K562 (cell line): ENCODE data around the gene NPDC1. TPM values are rescaled to one million over a fixed set of nuclear protein-coding genes. Genes with fewer than 3 reads are reported as not detected.
A peak's percentile ranks its signal among the peaks of the same experiment; 100 is the strongest.

Experiments
- BDP1 ChIP-seq: IDR thresholded peaks from 3 replicates; pipeline ENCODE4 v1.6.1; 2011; ENCODE audit not compliant: insufficient read length, insufficient read depth
- CREM ChIP-seq: IDR thresholded peaks from 2 replicates; pipeline ENCODE4 v1.6.1; 2014; ENCODE audit warnings: antibody characterized with exemption, low read depth
- KLF13 ChIP-seq: fragments of 450-650 bp; IDR thresholded peaks from 2 replicates; pipeline ENCODE4 v1.6.1; 2016; ENCODE audit warnings: missing genetic modification characterization, low read depth, mild to moderate bottlenecking, missing compliant biosample characterization, moderate library complexity, borderline replicate concordance
- MEF2A ChIP-seq: IDR thresholded peaks from 2 replicates; pipeline ENCODE4 v1.6.1; 2011; ENCODE audit warnings: low read depth, mild to moderate bottlenecking, low read length, moderate library complexity; ENCODE audit not compliant: control insufficient read depth
- NFXL1 ChIP-seq: fragments of 450-650 bp; formaldehyde crosslinking; IDR thresholded peaks from 2 replicates; pipeline ENCODE4 v1.4.0; 2021; ENCODE audit warnings: mild to moderate bottlenecking
- RBBP5 ChIP-seq: fragments of 200-600 bp; sonication (generic); IDR thresholded peaks from 2 replicates; pipeline ENCODE4 v1.6.1; 2012; ENCODE audit warnings: borderline replicate concordance, mild to moderate bottlenecking, low read length, control low read depth, inconsistent platforms; ENCODE audit not compliant: insufficient read depth, poor library complexity, severe bottlenecking
- RBM39 ChIP-seq: fragments of 200-400 bp; formaldehyde crosslinking; optimal IDR thresholded peaks from 2 replicates; pipeline ENCODE3; 2018; ENCODE audit warnings: low read depth, low read length
- SIN3A ChIP-seq, 2 experiments: fragments of 150-350 bp in 1 of 2; IDR thresholded peaks; 2 replicates each; pipeline ENCODE4 v1.6.1; 2011 to 2016; ENCODE audit warnings: borderline replicate concordance in 2 of 2, low read depth in 2 of 2, low read length in 2 of 2, mild to moderate bottlenecking in 2 of 2, moderate library complexity in 2 of 2; ENCODE audit not compliant: control insufficient read depth in 1 of 2
- SRSF7 ChIP-seq: fragments of 200-400 bp; formaldehyde crosslinking; optimal IDR thresholded peaks from 2 replicates; pipeline ENCODE3; 2017; ENCODE audit warnings: mild to moderate bottlenecking, low read depth, low read length
- TCF7L2 ChIP-seq: fragments of 150-350 bp; IDR thresholded peaks from 2 replicates; pipeline ENCODE4 v1.6.1; 2016; ENCODE audit warnings: low read depth, mild to moderate bottlenecking, low read length, moderate library complexity
- ZNF384 ChIP-seq: IDR thresholded peaks from 2 replicates; pipeline ENCODE4 v1.6.1; 2012; ENCODE audit warnings: low read depth, low read length, improper control_type of control experiment
- ZNF699 ChIP-seq: fragments of 250-450 bp; sonication (Bioruptor Pico); IDR thresholded peaks from 2 replicates; pipeline ENCODE4 v1.8.0; 2021; ENCODE audit warnings: mild to moderate bottlenecking, moderate library complexity; ENCODE audit not compliant: insufficient replicate concordance
- ZNF764 ChIP-seq: fragments of 250-450 bp; sonication (Bioruptor Pico); IDR thresholded peaks from 2 replicates; pipeline ENCODE4 v1.4.0; 2020; ENCODE audit warnings: low read depth, mild to moderate bottlenecking, moderate library complexity
- ZNF778 ChIP-seq: fragments of 450-650 bp; formaldehyde crosslinking; IDR thresholded peaks from 2 replicates; pipeline ENCODE4 v1.4.0; 2020; ENCODE audit warnings: mild to moderate bottlenecking, moderate library complexity
- ZNF780A ChIP-seq: fragments of 250-450 bp; sonication (Bioruptor Pico); IDR thresholded peaks from 2 replicates; pipeline ENCODE4 v1.5.0; 2021; ENCODE audit warnings: mild to moderate bottlenecking
- polyA plus RNA-seq, 8 experiments: library from polyadenylated mRNA; depleted of rRNA in 4 of 8; stranded (reverse) in 5 of 8; unstranded in 3 of 8; fragments of >200 nt; fragmentation: Nextera tagmentation in 2 of 8; fragmentation: Illumina TruSeq in 1 of 8; extraction: Ambion mirVana in 2 of 8; extraction: Trizol in 1 of 8; gene quantifications; 2 replicates each; pipeline versions ENCODE4 v1.2.1 to v1.2.3, GENCODE V29; 2011 to 2014; ENCODE audit warnings: inconsistent platforms in 1 of 8, missing spikeins in 1 of 8
- total RNA-seq, 7 experiments: library from RNA; depleted of rRNA in 6 of 7; stranded (reverse); fragments of >200 nt in 6 of 7; fragmentation: Illumina TruSeq in 2 of 7; extraction: Trizol in 2 of 7; gene quantifications; 2 replicates each; pipeline versions ENCODE4 v1.2.1 to v1.2.3, GENCODE V29; 2011 to 2021; ENCODE audit warnings: low replicate concordance in 1 of 7
- TF ChIP-seq, protein P1 (sequence below): fragments of 450-650 bp; formaldehyde crosslinking; IDR thresholded peaks from 2 replicates; pipeline ENCODE4 v1.4.0; 2020; ENCODE audit warnings: mild to moderate bottlenecking, moderate library complexity
- TF ChIP-seq, protein P2 (sequence below): sonication (generic); formaldehyde crosslinking; IDR thresholded peaks from 2 replicates; pipeline ENCODE4 v1.8.0; 2023; ENCODE audit warnings: mild to moderate bottlenecking, missing genetic modification reagents
- TF ChIP-seq, protein P3 (sequence below): sonication (generic); formaldehyde crosslinking; IDR thresholded peaks from 2 replicates; pipeline ENCODE4 v1.8.0; 2023; ENCODE audit warnings: mild to moderate bottlenecking, missing genetic modification reagents
- TF ChIP-seq, protein P4 (sequence below): fragments of 450-650 bp; formaldehyde crosslinking; IDR thresholded peaks from 2 replicates; pipeline ENCODE4 v1.4.0; 2020; ENCODE audit warnings: mild to moderate bottlenecking

NPDC1 gene
- total and polyA plus RNA-seq, 9 of the 15 experiments (the other 6 are each of a cell fraction or from before 2014, with no cell fraction given): 0.06 to 2.1 (median 0.53) TPM; not detected in 3

DNA sequence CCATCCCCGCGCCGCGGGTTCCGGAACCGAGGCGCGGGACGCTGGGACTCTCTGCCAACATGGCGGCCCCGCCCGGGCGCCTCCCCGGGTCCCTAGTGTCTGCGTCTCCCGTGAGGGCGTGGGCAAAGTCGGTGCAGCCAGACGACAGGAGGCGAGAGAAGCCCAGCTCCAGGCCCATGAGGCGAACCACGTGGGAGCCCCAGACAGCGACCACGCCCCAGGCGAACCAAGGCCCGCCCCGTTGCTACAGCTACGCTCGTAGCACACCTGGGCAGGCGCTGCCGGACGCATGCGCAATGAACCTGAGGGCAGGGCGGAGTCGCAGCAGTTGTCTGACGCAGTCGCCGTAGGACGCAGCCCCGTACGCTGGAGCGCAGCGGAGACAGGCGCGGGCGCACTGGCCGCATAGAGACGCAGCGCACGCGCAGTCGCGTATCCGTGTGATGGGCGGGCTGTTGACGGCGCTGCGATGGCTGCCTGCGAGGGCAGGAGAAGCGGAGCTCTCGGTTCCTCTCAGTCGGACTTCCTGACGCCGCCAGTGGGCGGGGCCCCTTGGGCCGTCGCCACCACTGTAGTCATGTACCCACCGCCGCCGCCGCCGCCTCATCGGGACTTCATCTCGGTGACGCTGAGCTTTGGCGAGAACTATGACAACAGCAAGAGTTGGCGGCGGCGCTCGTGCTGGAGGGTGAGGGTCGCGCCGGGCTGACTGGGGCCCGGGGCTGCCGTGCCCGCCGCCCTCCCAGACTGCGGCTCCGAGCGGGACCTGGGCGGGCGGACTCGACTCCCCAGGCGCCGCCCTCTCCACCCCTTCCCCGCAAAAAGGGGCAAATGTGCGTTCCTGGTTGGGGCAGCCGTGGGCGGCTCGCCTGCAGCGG is 40.8 kb upstream of the NPDC1 start, which contains the start of gene MAN1B1 (continued):
- TF ChIP-seq ZNF699 (CRISPR knock-in tag) (no peak), SIN3A (IDR thresholded peaks at IDR 0.05; ENCODE audit: borderline replicate concordance in 2 of 2, control insufficient read depth in 1 of 2, low read depth in 2 of 2, low read length in 2 of 2) (peak; percentile 29 to 89; a peak in 3 of 4 replicates), KLF13 (peak; percentile 73; the same call in 1 of the 2 replicates), ZNF780A (CRISPR knock-in tag) (no peak), NFXL1 (CRISPR knock-in tag) (no peak), CREM (peak; percentile 93), ZNF778 (CRISPR knock-in tag) (no peak), RBBP5 (peak; percentile 17), ZNF764 (CRISPR knock-in tag) (no peak), TCF7L2 (no peak), RBM39 (no peak), SRSF7 (no peak), ZNF384 (0 out of 2 replicates have a peak, but pooled peaks have one; percentile 13), BDP1 (no peak), MEF2A (no peak)
- TF ChIP-seq, protein P1, sequence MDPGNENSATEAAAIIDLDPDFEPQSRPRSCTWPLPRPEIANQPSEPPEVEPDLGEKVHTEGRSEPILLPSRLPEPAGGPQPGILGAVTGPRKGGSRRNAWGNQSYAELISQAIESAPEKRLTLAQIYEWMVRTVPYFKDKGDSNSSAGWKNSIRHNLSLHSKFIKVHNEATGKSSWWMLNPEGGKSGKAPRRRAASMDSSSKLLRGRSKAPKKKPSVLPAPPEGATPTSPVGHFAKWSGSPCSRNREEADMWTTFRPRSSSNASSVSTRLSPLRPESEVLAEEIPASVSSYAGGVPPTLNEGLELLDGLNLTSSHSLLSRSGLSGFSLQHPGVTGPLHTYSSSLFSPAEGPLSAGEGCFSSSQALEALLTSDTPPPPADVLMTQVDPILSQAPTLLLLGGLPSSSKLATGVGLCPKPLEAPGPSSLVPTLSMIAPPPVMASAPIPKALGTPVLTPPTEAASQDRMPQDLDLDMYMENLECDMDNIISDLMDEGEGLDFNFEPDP (CRISPR knock-in tag): no peak
- TF ChIP-seq, protein P2, sequence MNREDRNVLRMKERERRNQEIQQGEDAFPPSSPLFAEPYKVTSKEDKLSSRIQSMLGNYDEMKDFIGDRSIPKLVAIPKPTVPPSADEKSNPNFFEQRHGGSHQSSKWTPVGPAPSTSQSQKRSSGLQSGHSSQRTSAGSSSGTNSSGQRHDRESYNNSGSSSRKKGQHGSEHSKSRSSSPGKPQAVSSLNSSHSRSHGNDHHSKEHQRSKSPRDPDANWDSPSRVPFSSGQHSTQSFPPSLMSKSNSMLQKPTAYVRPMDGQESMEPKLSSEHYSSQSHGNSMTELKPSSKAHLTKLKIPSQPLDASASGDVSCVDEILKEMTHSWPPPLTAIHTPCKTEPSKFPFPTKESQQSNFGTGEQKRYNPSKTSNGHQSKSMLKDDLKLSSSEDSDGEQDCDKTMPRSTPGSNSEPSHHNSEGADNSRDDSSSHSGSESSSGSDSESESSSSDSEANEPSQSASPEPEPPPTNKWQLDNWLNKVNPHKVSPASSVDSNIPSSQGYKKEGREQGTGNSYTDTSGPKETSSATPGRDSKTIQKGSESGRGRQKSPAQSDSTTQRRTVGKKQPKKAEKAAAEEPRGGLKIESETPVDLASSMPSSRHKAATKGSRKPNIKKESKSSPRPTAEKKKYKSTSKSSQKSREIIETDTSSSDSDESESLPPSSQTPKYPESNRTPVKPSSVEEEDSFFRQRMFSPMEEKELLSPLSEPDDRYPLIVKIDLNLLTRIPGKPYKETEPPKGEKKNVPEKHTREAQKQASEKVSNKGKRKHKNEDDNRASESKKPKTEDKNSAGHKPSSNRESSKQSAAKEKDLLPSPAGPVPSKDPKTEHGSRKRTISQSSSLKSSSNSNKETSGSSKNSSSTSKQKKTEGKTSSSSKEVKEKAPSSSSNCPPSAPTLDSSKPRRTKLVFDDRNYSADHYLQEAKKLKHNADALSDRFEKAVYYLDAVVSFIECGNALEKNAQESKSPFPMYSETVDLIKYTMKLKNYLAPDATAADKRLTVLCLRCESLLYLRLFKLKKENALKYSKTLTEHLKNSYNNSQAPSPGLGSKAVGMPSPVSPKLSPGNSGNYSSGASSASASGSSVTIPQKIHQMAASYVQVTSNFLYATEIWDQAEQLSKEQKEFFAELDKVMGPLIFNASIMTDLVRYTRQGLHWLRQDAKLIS (CRISPR knock-in tag): no peak; the same call in 1 of the 2 replicates
- TF ChIP-seq, protein P3, sequence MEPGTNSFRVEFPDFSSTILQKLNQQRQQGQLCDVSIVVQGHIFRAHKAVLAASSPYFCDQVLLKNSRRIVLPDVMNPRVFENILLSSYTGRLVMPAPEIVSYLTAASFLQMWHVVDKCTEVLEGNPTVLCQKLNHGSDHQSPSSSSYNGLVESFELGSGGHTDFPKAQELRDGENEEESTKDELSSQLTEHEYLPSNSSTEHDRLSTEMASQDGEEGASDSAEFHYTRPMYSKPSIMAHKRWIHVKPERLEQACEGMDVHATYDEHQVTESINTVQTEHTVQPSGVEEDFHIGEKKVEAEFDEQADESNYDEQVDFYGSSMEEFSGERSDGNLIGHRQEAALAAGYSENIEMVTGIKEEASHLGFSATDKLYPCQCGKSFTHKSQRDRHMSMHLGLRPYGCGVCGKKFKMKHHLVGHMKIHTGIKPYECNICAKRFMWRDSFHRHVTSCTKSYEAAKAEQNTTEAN (CRISPR knock-in tag): no peak
- TF ChIP-seq, protein P4, sequence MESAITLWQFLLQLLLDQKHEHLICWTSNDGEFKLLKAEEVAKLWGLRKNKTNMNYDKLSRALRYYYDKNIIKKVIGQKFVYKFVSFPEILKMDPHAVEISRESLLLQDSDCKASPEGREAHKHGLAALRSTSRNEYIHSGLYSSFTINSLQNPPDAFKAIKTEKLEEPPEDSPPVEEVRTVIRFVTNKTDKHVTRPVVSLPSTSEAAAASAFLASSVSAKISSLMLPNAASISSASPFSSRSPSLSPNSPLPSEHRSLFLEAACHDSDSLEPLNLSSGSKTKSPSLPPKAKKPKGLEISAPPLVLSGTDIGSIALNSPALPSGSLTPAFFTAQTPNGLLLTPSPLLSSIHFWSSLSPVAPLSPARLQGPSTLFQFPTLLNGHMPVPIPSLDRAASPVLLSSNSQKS (CRISPR knock-in tag): no peak
